GM18868 (cell line): ENCODE measurements around the gene MAX.
"Not testable (repeated sequence)": the region's sequence is repeated elsewhere in the genome, so short reads cannot be mapped to it uniquely, and the experiment has no call there.

Experiments
- ATAC-seq: cut with Tn5 transposase; IDR thresholded peaks from one replicate; pipeline ENCODE4 v1.9.1; 2021; ENCODE audit warnings: mild to moderate bottlenecking, moderate library complexity; ENCODE audit not compliant: unreplicated experiment

The MAX gene

GRCh38 chr14:65106316-65106715 lies 4.0 kb upstream of the MAX start:
- ATAC-seq = no peak

- no peak for ATAC-seq
Observed at GRCh38 chr14:65104791-65105190, 2.5 kb upstream of the MAX start.

GRCh38 chr14:65103150-65103760 lies 938 bp upstream of the MAX start:
- no peak for ATAC-seq

GRCh38 chr14:65101631-65102440 lies 481 bp downstream of the MAX start:
- ATAC-seq = no peak

DNA sequence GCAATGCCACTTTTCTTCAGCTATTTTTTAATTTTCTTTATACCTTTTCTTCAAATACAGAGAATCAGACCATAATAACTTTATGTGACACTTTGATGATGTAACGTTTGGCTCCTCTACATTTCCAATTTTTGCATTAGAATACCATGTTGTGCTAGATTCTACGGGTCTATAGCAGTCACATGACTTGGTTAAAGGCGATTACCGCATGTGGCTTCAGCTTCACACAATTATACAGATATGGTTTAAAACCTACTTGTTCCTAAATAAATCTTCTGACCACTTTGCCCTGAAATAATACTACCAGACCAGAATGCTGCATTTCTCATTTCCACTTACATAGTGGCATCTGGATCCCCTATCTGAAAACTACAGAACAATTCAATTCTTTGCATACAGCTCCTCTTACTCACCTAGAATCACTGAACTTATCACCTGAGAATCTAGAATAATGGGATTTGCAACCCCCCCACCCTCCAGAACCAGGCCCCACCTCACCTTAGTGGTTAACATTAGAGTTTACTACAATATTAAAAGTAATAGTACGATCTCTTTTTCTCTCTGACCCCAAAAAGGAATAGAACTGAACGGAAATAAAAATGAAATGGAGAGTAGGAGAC lies 1.3 kb downstream of the MAX start:
- no peak for ATAC-seq

DNA sequence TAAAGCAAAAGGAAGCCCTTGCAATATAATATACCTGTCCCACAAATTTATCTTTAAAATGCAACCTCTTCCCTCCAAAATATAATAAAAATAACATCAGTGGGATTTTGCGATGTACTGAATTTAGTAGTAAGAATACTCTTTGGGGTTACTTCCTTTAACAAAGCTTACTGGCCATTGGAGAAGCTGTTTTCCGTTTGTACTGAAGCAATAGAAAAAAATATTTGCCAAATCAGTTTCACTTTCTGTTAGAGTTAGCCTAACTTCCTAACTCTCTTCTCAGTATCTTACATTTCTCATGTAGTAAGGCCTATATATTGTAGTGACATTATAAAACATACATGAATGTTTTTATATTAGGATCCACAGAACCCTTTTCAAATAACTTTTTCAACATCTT lies 3.7 kb downstream of the MAX start:
- peak; percentile 23 for ATAC-seq

DNA sequence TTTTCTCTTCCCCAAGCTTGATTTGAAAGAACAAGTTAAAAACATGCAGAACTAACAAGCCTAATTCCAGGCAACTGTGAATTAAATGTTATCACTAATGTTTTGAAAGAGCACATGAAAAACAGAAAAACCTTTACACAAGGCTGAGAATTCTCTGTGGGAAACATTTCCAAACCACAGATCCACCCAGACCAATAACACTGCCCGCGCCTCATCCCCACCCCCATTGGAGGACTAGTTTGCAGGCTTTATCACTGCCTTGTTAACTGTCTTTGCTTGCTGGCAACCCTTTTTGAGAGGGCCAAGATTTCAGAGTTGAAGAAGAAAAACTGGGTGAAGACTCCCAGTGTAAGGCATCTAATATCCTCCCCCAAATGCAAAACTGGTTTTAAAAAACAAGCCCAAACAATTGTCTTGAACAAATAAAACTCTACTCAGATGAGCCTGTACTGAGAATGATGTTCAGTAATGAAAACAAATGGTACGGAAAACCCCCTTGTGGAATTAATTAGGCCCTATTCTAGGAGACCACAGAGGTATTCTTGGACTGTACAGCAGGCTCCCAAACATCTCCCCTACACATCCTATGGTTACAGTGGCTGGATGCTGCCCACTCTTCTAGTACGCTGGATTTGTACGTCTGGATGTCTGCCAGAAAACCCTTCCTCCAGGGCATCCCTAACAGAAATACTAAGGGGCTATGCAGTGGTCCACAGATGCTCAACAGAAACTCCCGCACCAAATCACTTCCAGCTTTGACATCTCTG lies 5.8 kb downstream of the MAX start:
- ATAC-seq = no peak

DNA sequence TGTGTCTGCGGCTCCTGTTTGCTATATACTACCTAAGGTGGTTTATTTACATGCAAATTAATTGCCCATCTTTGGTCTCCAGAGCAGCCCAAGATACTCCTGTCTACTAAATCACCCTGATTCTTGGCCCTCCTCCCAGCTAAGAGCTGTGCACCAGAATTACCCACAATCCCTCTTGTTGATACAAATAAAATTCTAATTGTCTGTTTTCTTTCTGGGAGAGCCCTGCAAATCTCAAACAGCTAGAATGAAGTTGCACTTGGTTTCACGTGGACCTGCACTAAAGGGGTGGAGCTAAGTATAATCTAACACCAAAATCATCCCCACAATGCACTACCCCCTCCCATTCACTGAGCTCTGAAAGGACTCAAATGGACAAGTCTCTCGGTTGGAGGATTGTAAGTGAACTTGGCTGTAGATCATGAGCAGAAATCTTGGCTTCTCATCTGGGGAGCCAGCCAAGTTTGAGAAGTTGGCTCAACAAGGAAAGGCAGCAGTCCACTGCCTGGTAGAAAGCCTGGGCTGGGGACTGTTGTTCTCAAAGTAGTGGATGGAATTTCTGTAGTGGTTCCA lies 6.6 kb downstream of the MAX start:
- no peak for ATAC-seq

DNA sequence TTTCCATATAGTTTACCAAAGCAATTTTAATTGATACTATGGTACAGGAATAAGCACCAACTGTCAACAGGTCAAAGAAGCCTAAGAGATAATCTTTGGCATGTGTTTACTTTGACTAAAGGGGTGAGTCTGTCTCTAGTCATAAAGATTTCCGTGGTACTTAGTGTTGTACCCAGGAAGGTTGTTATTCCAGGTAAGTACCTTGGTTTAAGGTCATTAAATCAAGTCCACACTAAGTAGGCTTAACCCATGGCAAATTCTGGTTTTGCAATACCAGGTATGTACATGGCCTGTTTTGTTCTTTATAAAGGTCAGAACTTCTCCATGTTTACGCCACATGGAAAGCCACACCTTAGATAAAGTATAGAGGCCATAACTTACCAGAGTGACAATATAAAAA lies 10.0 kb downstream of the MAX start:
- no peak for ATAC-seq

GRCh38 chr14:65087835-65088234 lies 14.5 kb downstream of the MAX start:
- ATAC-seq = not testable (repeated sequence)

DNA sequence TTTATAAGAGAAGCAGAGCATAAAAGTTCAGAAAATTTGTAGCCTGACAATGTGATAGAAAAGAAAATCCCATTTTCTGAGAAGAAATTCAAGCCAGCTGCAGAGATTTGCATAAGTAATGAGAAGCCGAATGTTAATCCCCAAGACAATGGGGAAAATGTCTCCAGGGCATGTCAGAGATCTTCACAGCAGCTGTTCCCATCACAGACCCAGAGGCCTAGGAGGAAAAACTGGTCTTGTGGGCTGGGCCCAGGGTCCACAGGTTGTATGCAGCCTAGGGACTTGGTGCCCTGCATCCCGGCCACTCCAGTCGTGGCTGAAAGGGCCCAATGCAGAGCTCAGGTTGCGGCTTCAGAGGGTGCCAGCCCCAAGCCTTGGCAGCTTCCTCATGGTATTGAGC lies 15.6 kb downstream of the MAX start:
- ATAC-seq = not testable (repeated sequence)

GRCh38 chr14:65084554-65085505 lies 17.5 kb downstream of the MAX start:
- no peak for ATAC-seq

DNA sequence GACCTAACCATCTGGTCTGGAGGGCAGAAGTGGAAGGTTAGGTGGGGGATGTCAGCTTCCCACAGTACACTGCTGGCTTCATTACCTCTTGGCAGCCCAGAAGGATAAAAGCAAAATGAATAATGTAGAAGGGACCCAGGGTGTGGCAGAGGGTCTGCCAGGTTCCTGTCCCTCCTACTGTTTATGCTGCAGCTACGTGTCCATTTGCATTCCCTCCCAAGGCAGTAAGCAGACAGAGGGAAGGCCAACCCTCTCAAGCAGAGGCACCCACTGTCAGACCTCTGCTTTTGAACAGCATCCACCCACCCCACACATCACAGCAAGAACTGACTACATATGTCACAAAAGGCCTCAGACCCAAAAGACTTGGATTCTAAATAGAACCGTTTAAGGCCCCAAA lies 19.4 kb downstream of the MAX start:
- no peak for ATAC-seq

GRCh38 chr14:65080960-65081747 lies 21.2 kb downstream of the MAX start:
- no peak for ATAC-seq

DNA sequence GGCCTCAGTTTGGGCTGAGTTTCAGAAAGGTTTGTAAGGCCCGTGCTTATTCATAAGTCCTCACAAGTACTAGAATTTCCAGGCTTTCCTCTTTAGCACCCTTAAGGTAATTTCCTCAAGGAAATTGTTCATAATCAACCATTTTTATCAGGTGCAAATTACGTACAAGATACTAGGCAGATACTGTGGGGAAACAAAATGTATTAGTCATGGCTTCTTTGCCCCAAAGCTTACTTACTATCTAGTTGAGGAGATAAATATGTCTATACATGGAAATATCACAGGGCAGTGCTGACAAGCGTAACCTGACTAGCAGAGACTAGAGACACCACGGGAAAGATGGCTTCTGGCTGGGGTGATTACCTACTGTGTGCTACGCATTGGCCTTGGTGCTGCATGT lies 22.5 kb downstream of the MAX start:
- no peak for ATAC-seq

GRCh38 chr14:65079201-65079600 lies 23.1 kb downstream of the MAX start:
- no peak for ATAC-seq

DNA sequence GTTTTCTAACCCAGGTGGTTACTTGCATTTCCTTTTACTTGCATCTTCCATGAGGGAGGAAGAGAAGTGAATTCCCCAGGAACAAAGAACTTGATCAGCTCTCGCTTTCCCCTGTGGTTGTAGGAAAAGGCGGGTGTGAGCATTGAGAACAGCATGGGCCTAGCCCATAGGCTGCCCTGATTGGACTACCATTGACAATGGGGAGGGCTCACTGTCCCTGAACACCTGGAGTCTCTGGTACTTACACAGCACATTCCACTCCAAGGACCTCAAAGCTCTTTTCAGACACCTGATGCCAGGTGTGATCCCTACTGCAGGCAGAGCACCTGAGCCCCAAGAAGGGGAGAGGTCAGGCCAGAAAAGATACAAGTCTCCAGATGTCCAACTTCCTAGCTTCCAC lies 25.0 kb downstream of the MAX start:
- no peak for ATAC-seq

DNA sequence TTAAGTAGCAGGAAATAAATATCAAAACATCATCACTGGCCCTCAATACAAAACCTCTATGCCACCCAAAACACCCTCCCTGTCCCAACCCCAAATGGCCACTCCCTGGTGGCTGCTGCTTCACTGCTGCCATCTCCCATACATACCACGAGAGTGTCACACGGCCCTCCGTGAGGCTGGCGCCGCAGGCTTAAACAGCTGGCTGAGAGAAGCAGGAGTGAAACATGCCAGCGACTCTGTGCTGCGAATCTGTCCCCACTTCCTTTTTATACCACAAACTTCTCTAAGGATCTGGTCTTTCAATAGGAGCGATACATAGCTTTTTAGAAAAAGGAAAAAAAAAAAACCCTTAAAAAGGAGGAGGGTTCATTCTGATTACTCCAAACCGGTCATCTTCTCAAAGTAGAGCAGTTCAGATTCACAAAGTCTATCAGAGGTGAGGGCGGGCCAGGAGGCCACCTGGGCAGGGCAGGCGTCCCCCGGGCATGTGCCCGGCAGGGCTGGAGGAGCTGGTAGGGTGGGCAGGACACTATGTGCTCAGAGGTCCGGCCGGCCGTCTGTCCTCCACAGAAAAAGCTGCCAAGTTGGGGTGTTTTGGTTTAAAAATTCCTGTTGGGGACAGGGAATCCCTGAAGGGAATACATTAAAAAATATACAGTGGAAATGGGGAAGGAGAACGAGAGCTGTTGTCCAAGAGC lies 26.5 kb downstream of the MAX start:
- no peak for ATAC-seq
